SU-DHL-6 (cell line): ENCODE measurements around the gene NR1I2.

Experiments used
- H2AFZ ChIP-seq: fragments of 200-600 bp; sonication (generic); 2 replicates; pipeline ENCODE4 v1.6.1; 2014; ENCODE audit warnings: low read depth, mild to moderate bottlenecking, moderate library complexity, mixed read lengths, antibody characterized with exemption, low read length; ENCODE audit not compliant: severe bottlenecking
- H3F3A ChIP-seq: fragments of 200-600 bp; shearing (Covaris generic); 2 replicates; pipeline ENCODE4 v1.6.0; 2016; ENCODE audit warnings: antibody characterized with exemption, mild to moderate bottlenecking; ENCODE audit not compliant: insufficient read depth
- H3K27ac ChIP-seq: fragments of 200-600 bp; sonication (generic); 2 replicates; pipeline ENCODE4 v1.5.1; 2016; ENCODE audit warnings: low read depth, mild to moderate bottlenecking, low read length, moderate library complexity, mixed read lengths
- H3K27me3 ChIP-seq: fragments of 200-600 bp; sonication (generic), shearing (Covaris generic); 2 replicates; pipeline ENCODE4 v1.6.0; 2014; ENCODE audit warnings: mild to moderate bottlenecking, low read length
- H3K36me3 ChIP-seq: fragments of 200-600 bp; sonication (generic); 2 replicates; pipeline ENCODE4 v1.6.1; 2014; ENCODE audit warnings: mild to moderate bottlenecking, low read length, mixed read lengths
- H3K4me2 ChIP-seq: fragments of 300-600, 200-600 bp; shearing (Covaris generic), sonication (generic); 2 replicates; pipeline ENCODE4 v1.6.0; 2014; ENCODE audit warnings: low read length, low read depth, mild to moderate bottlenecking; ENCODE audit not compliant: poor library complexity, severe bottlenecking
- H3K4me3 ChIP-seq: fragments of 200-600 bp; sonication (generic); 2 replicates; pipeline ENCODE4 v1.5.1; 2014; ENCODE audit warnings: antibody characterized with exemption, low read length, mild to moderate bottlenecking, mixed read lengths; ENCODE audit not compliant: insufficient read depth, poor library complexity, severe bottlenecking
- H3K79me2 ChIP-seq: fragments of 200-600 bp; sonication (generic); 2 replicates; pipeline ENCODE4 v1.6.1; 2014; ENCODE audit warnings: mild to moderate bottlenecking, low read length, moderate library complexity; ENCODE audit not compliant: insufficient read depth
- H3K9ac ChIP-seq: fragments of 200-600 bp; sonication (generic); 2 replicates; pipeline ENCODE4 v1.7.0; 2014; ENCODE audit warnings: mild to moderate bottlenecking, low read length
- H3K9me2 ChIP-seq: fragments of 200-600 bp; sonication (generic); replicated peaks from 2 replicates; pipeline ENCODE4 v1.6.1; 2014; ENCODE audit warnings: low read length; ENCODE audit not compliant: insufficient read depth
- H3K9me3 ChIP-seq: fragments of 200-600 bp; sonication (generic); 2 replicates; pipeline ENCODE4 v1.6.1; 2014; ENCODE audit warnings: low read length, mixed read lengths; ENCODE audit not compliant: insufficient read depth
- H4K20me1 ChIP-seq: fragments of 200-600 bp; sonication (generic); 2 replicates; pipeline ENCODE4 v1.6.1; 2014; ENCODE audit warnings: low read depth, mild to moderate bottlenecking, antibody characterized with exemption, low read length, moderate library complexity, mixed read lengths
- CTCF ChIP-seq: fragments of 200-600 bp; sonication (generic); IDR thresholded peaks from one replicate; pipeline ENCODE4 v1.5.1; 2017; ENCODE audit warnings: antibody characterized with exemption, mild to moderate bottlenecking, low read length, moderate library complexity; ENCODE audit not compliant: insufficient read depth, poor library complexity, severe bottlenecking
- EZH2phosphoT487 ChIP-seq: fragments of 200-600 bp; sonication (generic), shearing (Covaris generic); conservative IDR thresholded peaks from 2 replicates; pipeline ENCODE4 v1.6.1; 2018; ENCODE audit warnings: mild to moderate bottlenecking, antibody characterized with exemption, low read length, moderate library complexity, mixed read lengths

The NR1I2 gene

DNA sequence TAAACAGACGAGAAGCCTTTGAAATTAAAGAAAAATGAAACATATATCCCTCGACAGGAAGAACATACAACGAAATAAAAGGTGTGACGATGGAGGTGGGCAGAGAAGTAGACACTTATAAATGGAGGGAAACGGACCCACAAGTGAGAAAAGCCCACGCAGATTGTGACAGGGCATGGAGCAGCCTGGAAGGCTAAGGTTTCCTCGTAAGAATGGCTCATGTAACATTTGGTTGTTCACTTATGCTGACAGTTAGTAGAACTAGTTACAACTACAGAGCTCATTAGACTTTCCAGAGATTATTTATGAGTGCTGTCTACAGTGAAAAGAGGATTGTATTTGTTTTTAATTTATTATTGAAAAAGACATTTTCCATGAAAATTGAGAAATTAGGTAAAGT lies 82.6 kb downstream of the NR1I2 start:
- Histone ChIP-seq H3K4me3 (no peak overlapping the region), H3F3A (0 out of 2 replicates have a peak, but pooled peaks cover 4% of the 10 kb centered on the region), H2AFZ (no peak overlapping the region), H3K9me2 (no peaks in the 10 kb centered on the region), H3K4me2 (no peak overlapping the region), H3K36me3 (peaks cover 33% of the 10 kb centered on the region), H3K9ac (no peak overlapping the region), H3K79me2 (no peaks in the 10 kb centered on the region), H3K27me3 (no peaks in the 10 kb centered on the region), H4K20me1 (no peaks in the 10 kb centered on the region), H3K27ac (no peak overlapping the region), H3K9me3 (no peaks in the 10 kb centered on the region)
- TF ChIP-seq CTCF (no peak), EZH2phosphoT487 (no peak)
